ENCODE results near the gene VSIG10L2. TPM values are rescaled to one million over a fixed set of nuclear protein-coding genes. Genes with fewer than 3 reads are reported as not detected.
A peak's percentile ranks its signal among the peaks of the same experiment; 100 is the strongest.

Gene VSIG10L2
- total and polyA plus RNA-seq, 2 experiments from 2014 or later = not detected

GRCh38 chr11:125949271-125950177 lies 3.7 kb downstream of the VSIG10L2 start:
- Histone ChIP-seq H3K36me3 (ENCODE audit: low read depth) (no peaks in the 10 kb centered on the region), H3K27ac (no peak overlapping the region), H3K27me3 (replicated peaks; ENCODE audit: insufficient read depth) (peaks cover 11% of the 10 kb centered on the region; the same call in 1 of the 2 replicates), H3K9ac (no peak overlapping the region), H3K4me2 (ENCODE audit: unreplicated experiment) (no peak overlapping the region), H3K4me1 (ENCODE audit: insufficient read depth) (peaks cover 6% of the 10 kb centered on the region; the same call in 1 of the 2 replicates), H3K79me2 (ENCODE audit: insufficient read depth) (no peaks in the 10 kb centered on the region), H3F3A (ENCODE audit: insufficient read depth) (no peaks in the 10 kb centered on the region), H3K9me3 (ENCODE audit: low read depth) (no peaks in the 10 kb centered on the region), H2AFZ (no peak overlapping the region), H3K4me3 (no peak overlapping the region), H4K20me1 (ENCODE audit: insufficient read depth) (no peaks in the 10 kb centered on the region), H3K9me2 (ENCODE audit: insufficient read depth) (no peaks in the 10 kb centered on the region)
- in situ Hi-C loops (cut with MboI) = no loop called here
- DNase-seq = no peak
- WGBS, 2 experiments (ENCODE audit: low coverage in 1 of 2, low lambda C conversion rate in 2 of 2, missing lambda C conversion rate in 2 of 2) = 75 to 78% methylated on average over 22 of the region's 22 CpGs
- TF ChIP-seq EZH2phosphoT487 (IDR thresholded peaks at IDR 0.05; ENCODE audit: insufficient read depth, low read depth) (no peak), EZH2 (IDR thresholded peaks at IDR 0.05; ENCODE audit: insufficient read depth, poor library complexity, severe bottlenecking) (no peak)

- Histone ChIP-seq H3K27me3 (replicated peaks; ENCODE audit: insufficient read depth) (peaks cover 11% of the 10 kb centered on the region; the same call in 1 of the 2 replicates), H3K4me1 (ENCODE audit: insufficient read depth) (peaks cover 6% of the 10 kb centered on the region; the same call in 1 of the 2 replicates), H3K9ac (no peak overlapping the region), H4K20me1 (ENCODE audit: insufficient read depth) (no peaks in the 10 kb centered on the region), H3K4me2 (ENCODE audit: unreplicated experiment) (no peak overlapping the region), H3K9me3 (ENCODE audit: low read depth) (no peaks in the 10 kb centered on the region), H3K4me3 (no peak overlapping the region), H3K27ac (no peak overlapping the region), H3F3A (ENCODE audit: insufficient read depth) (no peaks in the 10 kb centered on the region), H3K36me3 (ENCODE audit: low read depth) (no peaks in the 10 kb centered on the region), H2AFZ (no peak overlapping the region), H3K79me2 (ENCODE audit: insufficient read depth) (no peaks in the 10 kb centered on the region), H3K9me2 (ENCODE audit: insufficient read depth) (no peaks in the 10 kb centered on the region)
- TF ChIP-seq EZH2 (IDR thresholded peaks at IDR 0.05; ENCODE audit: insufficient read depth, poor library complexity, severe bottlenecking) = no peak
- TF ChIP-seq EZH2phosphoT487 (IDR thresholded peaks at IDR 0.05; ENCODE audit: insufficient read depth, low read depth) = no peak
- no peak for DNase-seq
- in situ Hi-C loops (cut with MboI) = no loop called here
- 81 to 82% methylated on average over 11 of the region's 11 CpGs for WGBS, 2 experiments (ENCODE audit: low coverage in 1 of 2, low lambda C conversion rate in 2 of 2, missing lambda C conversion rate in 2 of 2)
Measured at GRCh38 chr11:125950178-125950490, 4.3 kb downstream of the VSIG10L2 start.

- Histone ChIP-seq H3K4me1 (ENCODE audit: insufficient read depth) (peaks cover 6% of the 10 kb centered on the region; the same call in 1 of the 2 replicates), H3F3A (ENCODE audit: insufficient read depth) (no peaks in the 10 kb centered on the region), H3K9ac (no peak overlapping the region), H3K27me3 (replicated peaks; ENCODE audit: insufficient read depth) (peaks cover 11% of the 10 kb centered on the region; the same call in 1 of the 2 replicates), H4K20me1 (ENCODE audit: insufficient read depth) (no peaks in the 10 kb centered on the region), H3K4me2 (ENCODE audit: unreplicated experiment) (peak overlapping the region; percentile 12), H3K79me2 (ENCODE audit: insufficient read depth) (no peaks in the 10 kb centered on the region), H3K36me3 (ENCODE audit: low read depth) (no peaks in the 10 kb centered on the region), H2AFZ (no peak overlapping the region), H3K9me2 (ENCODE audit: insufficient read depth) (no peaks in the 10 kb centered on the region), H3K4me3 (no peak overlapping the region), H3K27ac (no peak overlapping the region), H3K9me3 (ENCODE audit: low read depth) (no peaks in the 10 kb centered on the region)
- in situ Hi-C loops (cut with MboI) = no loop called here
- DNase-seq = peak; percentile 74
- TF ChIP-seq EZH2phosphoT487 (IDR thresholded peaks at IDR 0.05; ENCODE audit: insufficient read depth, low read depth) (no peak), EZH2 (IDR thresholded peaks at IDR 0.05; ENCODE audit: insufficient read depth, poor library complexity, severe bottlenecking) (no peak)
- WGBS, 2 experiments (ENCODE audit: low coverage in 1 of 2, low lambda C conversion rate in 2 of 2, missing lambda C conversion rate in 2 of 2) = 55% methylated on average over 15 of the region's 15 CpGs
Measured at GRCh38 chr11:125950696-125951651, 5.1 kb downstream of the VSIG10L2 start.

GRCh38 chr11:125951731-125952130 lies 5.9 kb downstream of the VSIG10L2 start:
- Histone ChIP-seq H4K20me1 (ENCODE audit: insufficient read depth) (no peaks in the 10 kb centered on the region), H3K27me3 (replicated peaks; ENCODE audit: insufficient read depth) (peaks cover 11% of the 10 kb centered on the region; the same call in 1 of the 2 replicates), H3K79me2 (ENCODE audit: insufficient read depth) (no peaks in the 10 kb centered on the region), H3K4me1 (ENCODE audit: insufficient read depth) (peaks cover 6% of the 10 kb centered on the region; the same call in 1 of the 2 replicates), H3K4me3 (no peak overlapping the region), H3F3A (ENCODE audit: insufficient read depth) (no peaks in the 10 kb centered on the region), H3K4me2 (ENCODE audit: unreplicated experiment) (peak overlapping the region; percentile 12), H3K27ac (no peak overlapping the region), H3K9me3 (ENCODE audit: low read depth) (no peaks in the 10 kb centered on the region), H2AFZ (no peak overlapping the region), H3K36me3 (ENCODE audit: low read depth) (no peaks in the 10 kb centered on the region), H3K9ac (no peak overlapping the region), H3K9me2 (ENCODE audit: insufficient read depth) (no peaks in the 10 kb centered on the region)
- 15 to 18% methylated on average over 11 of the region's 11 CpGs for WGBS, 2 experiments (ENCODE audit: low coverage in 1 of 2, low lambda C conversion rate in 2 of 2, missing lambda C conversion rate in 2 of 2)
- DNase-seq = no peak
- in situ Hi-C loops (cut with MboI) = no loop called here
- no peak for TF ChIP-seq EZH2 (IDR thresholded peaks at IDR 0.05; ENCODE audit: insufficient read depth, poor library complexity, severe bottlenecking)
- no peak for TF ChIP-seq EZH2phosphoT487 (IDR thresholded peaks at IDR 0.05; ENCODE audit: insufficient read depth, low read depth)

Data from GM23248 (cell line).